Measurements from ENCODE around the gene SNED1. TPM values are rescaled to one million over a fixed set of nuclear protein-coding genes. Genes with fewer than 3 reads are reported as not detected.

The SNED1 gene
- polyA plus RNA-seq, 1 donor (not counting 4 experiments of a cell fraction or from before 2014, with no cell fraction given), result 0.12 TPM

GRCh38 chr2:241008711-241009121 lies 10.3 kb downstream of the SNED1 start:
- dilution Hi-C loops (cut with MboI; ENCODE audit: extremely low pct_ligation_motif_present, low sequenced_read_pairs), result no loop called here
- H2AFZ ChIP-seq (ENCODE audit: control insufficient read depth, low read length), result no peak overlapping the region
- peaks cover 12% of the 10 kb centered on the region for H3K4me1 ChIP-seq (ENCODE audit: control insufficient read depth, extremely low read depth, insufficient read depth, low read length)
- H3K27ac ChIP-seq (ENCODE audit: control insufficient read depth, insufficient read depth, low read length), result no peak overlapping the region
- FAIRE-seq (no peak), DNase-seq (ENCODE audit: low read depth, low spot score) (no peak)
- no peaks in the 10 kb centered on the region for H3K9me1 ChIP-seq (ENCODE audit: control insufficient read depth, extremely low read depth, insufficient read depth, low read length)
- H3K27me3 ChIP-seq (ENCODE audit: control insufficient read depth, extremely low read depth, insufficient read depth, low read length), result peaks cover 22% of the 10 kb centered on the region
- no peak overlapping the region for H3K4me3 ChIP-seq (ENCODE audit: control insufficient read depth in 2 of 3, extremely low read depth in 1 of 3, insufficient read depth in 2 of 3, low read depth in 1 of 3, low read length in 3 of 3)
- H3K36me3 ChIP-seq (ENCODE audit: control insufficient read depth in 2 of 2, extremely low read depth in 1 of 2, insufficient read depth in 2 of 2, low read length in 2 of 2), result no peaks in the 10 kb centered on the region
- no peak overlapping the region for H3K4me2 ChIP-seq (ENCODE audit: control insufficient read depth, extremely low read depth, insufficient read depth, low read depth, low read length)
- peaks cover 3% of the 10 kb centered on the region for H3K9me3 ChIP-seq (ENCODE audit: control insufficient read depth, low read depth, low read length)
- H3K9ac ChIP-seq (ENCODE audit: control insufficient read depth, extremely low read depth, insufficient read depth, low read length), result no peak overlapping the region
- TF ChIP-seq CTCF (optimal IDR thresholded peaks at IDR 0.05 in 1 of 3, IDR thresholded peaks at IDR 0.05 in 1 of 3, conservative IDR thresholded peaks at IDR 0.05 in 1 of 3; ENCODE audit: extremely low read depth in 1 of 3, insufficient read depth in 2 of 3, low read length in 3 of 3) (no peak), EZH2 (IDR thresholded peaks at IDR 0.05; ENCODE audit: low read length) (no peak)
- H4K20me1 ChIP-seq (ENCODE audit: control insufficient read depth, extremely low read depth, insufficient read depth, low read length), result no peaks in the 10 kb centered on the region
- H3K79me2 ChIP-seq (ENCODE audit: control insufficient read depth, insufficient read depth, low read length), result no peaks in the 10 kb centered on the region

- Histone ChIP-seq H3K9ac (ENCODE audit: control insufficient read depth, extremely low read depth, insufficient read depth, low read length) (no peak overlapping the region), H3K36me3 (ENCODE audit: control insufficient read depth in 2 of 2, extremely low read depth in 1 of 2, insufficient read depth in 2 of 2, low read length in 2 of 2) (no peaks in the 10 kb centered on the region), H3K79me2 (ENCODE audit: control insufficient read depth, insufficient read depth, low read length) (no peaks in the 10 kb centered on the region), H3K4me1 (ENCODE audit: control insufficient read depth, extremely low read depth, insufficient read depth, low read length) (peaks cover 12% of the 10 kb centered on the region), H3K4me3 (ENCODE audit: control insufficient read depth in 2 of 3, extremely low read depth in 1 of 3, insufficient read depth in 2 of 3, low read depth in 1 of 3, low read length in 3 of 3) (no peak overlapping the region), H3K27me3 (ENCODE audit: control insufficient read depth, extremely low read depth, insufficient read depth, low read length) (peaks cover 22% of the 10 kb centered on the region), H3K27ac (ENCODE audit: control insufficient read depth, insufficient read depth, low read length) (no peak overlapping the region), H4K20me1 (ENCODE audit: control insufficient read depth, extremely low read depth, insufficient read depth, low read length) (no peaks in the 10 kb centered on the region), H3K4me2 (ENCODE audit: control insufficient read depth, extremely low read depth, insufficient read depth, low read depth, low read length) (peak overlapping the region; percentile 89), H2AFZ (ENCODE audit: control insufficient read depth, low read length) (no peak overlapping the region), H3K9me1 (ENCODE audit: control insufficient read depth, extremely low read depth, insufficient read depth, low read length) (no peaks in the 10 kb centered on the region), H3K9me3 (ENCODE audit: control insufficient read depth, low read depth, low read length) (no peaks in the 10 kb centered on the region)
- no peak for DNase-seq (ENCODE audit: low read depth, low spot score)
- dilution Hi-C loops (cut with MboI; ENCODE audit: extremely low pct_ligation_motif_present, low sequenced_read_pairs), result no loop called here
- TF ChIP-seq CTCF (optimal IDR thresholded peaks at IDR 0.05 in 1 of 3, IDR thresholded peaks at IDR 0.05 in 1 of 3, conservative IDR thresholded peaks at IDR 0.05 in 1 of 3; ENCODE audit: extremely low read depth in 1 of 3, insufficient read depth in 2 of 3, low read length in 3 of 3) (no peak), EZH2 (IDR thresholded peaks at IDR 0.05; ENCODE audit: low read length) (no peak)
- FAIRE-seq, result no peak
Observed at GRCh38 chr2:241009191-241009590, 10.8 kb downstream of the SNED1 start.
